H9 (cell line): ENCODE results near the gene MAP3K8. TPM values are rescaled to one million over a fixed set of nuclear protein-coding genes. Genes with fewer than 3 reads are reported as not detected.

Experiments used
- DNase-seq: peaks from one replicate; pipeline ENCODE4 v3.0.0-alpha.2; 2017
- H2AFZ ChIP-seq: one replicate; pipeline ENCODE4 v1.6.1; 2013; ENCODE audit warnings: mild to moderate bottlenecking, low read length, control low read depth, moderate library complexity
- H2AK5ac ChIP-seq: 2 replicates; pipeline ENCODE4 v1.6.1; 2013; ENCODE audit warnings: low read length, control low read depth, mixed read lengths; ENCODE audit not compliant: insufficient read length
- H2BK120ac ChIP-seq: one replicate; pipeline ENCODE4 v1.6.1; 2013; ENCODE audit warnings: low read depth, mild to moderate bottlenecking, low read length, control low read depth, inconsistent platforms; ENCODE audit not compliant: poor library complexity, severe bottlenecking
- H2BK12ac ChIP-seq: 2 replicates; pipeline ENCODE4 v1.6.1; 2013; ENCODE audit warnings: low read length, control low read depth, mixed read lengths, low read depth; ENCODE audit not compliant: insufficient read length
- H2BK15ac ChIP-seq: 2 replicates; pipeline ENCODE4 v1.6.1; 2013; ENCODE audit warnings: low read depth, low read length, control low read depth
- H2BK20ac ChIP-seq: one replicate; pipeline ENCODE4 v1.6.1; 2013; ENCODE audit warnings: low read depth, mild to moderate bottlenecking, low read length, control low read depth, inconsistent platforms; ENCODE audit not compliant: poor library complexity, severe bottlenecking
- H2BK5ac ChIP-seq: 2 replicates; pipeline ENCODE4 v1.6.1; 2013; ENCODE audit warnings: low read length, control low read depth, mixed read lengths; ENCODE audit not compliant: insufficient read length
- H3K14ac ChIP-seq: 2 replicates; pipeline ENCODE4 v1.6.1; 2013; ENCODE audit warnings: low read length, control low read depth; ENCODE audit not compliant: insufficient read depth
- H3K18ac ChIP-seq: 2 replicates; pipeline ENCODE4 v1.6.1; 2013; ENCODE audit warnings: low read depth, mild to moderate bottlenecking, mixed read lengths, low read length, control low read depth; ENCODE audit not compliant: insufficient read length
- H3K23ac ChIP-seq: 2 replicates; pipeline ENCODE4 v1.6.1; 2013; ENCODE audit warnings: low read length, control low read depth, mixed read lengths, low read depth; ENCODE audit not compliant: insufficient read length
- H3K23me2 ChIP-seq: 2 replicates; pipeline ENCODE4 v1.6.1; 2013; ENCODE audit warnings: low read depth, mild to moderate bottlenecking, mixed read lengths, low read length, control low read depth; ENCODE audit not compliant: insufficient read length, poor library complexity, severe bottlenecking
- H3K27ac ChIP-seq: 2 replicates; pipeline ENCODE4 v1.5.1; 2013; ENCODE audit warnings: low read length, control low read depth, mixed read lengths, low read depth; ENCODE audit not compliant: insufficient read length
- H3K27me3 ChIP-seq: 2 replicates; pipeline ENCODE4 v1.6.1; 2013; ENCODE audit warnings: low read length, control low read depth, inconsistent platforms; ENCODE audit not compliant: insufficient read depth
- H3K4ac ChIP-seq: 2 replicates; pipeline ENCODE4 v1.6.1; 2013; ENCODE audit warnings: low read depth, mild to moderate bottlenecking, control low read depth, inconsistent platforms, low read length, moderate library complexity
- H3K4me1 ChIP-seq: 2 replicates; pipeline ENCODE4 v1.6.1; 2013; ENCODE audit warnings: low read length, control low read depth, inconsistent platforms; ENCODE audit not compliant: insufficient read depth
- H3K4me2 ChIP-seq: 2 replicates; pipeline ENCODE4 v1.6.1; 2013; ENCODE audit warnings: low read length, control low read depth, mixed read lengths; ENCODE audit not compliant: insufficient read length, insufficient read depth
- H3K56ac ChIP-seq: 2 replicates; pipeline ENCODE4 v1.6.1; 2013; ENCODE audit warnings: low read depth, mild to moderate bottlenecking, mixed read lengths, low read length, control low read depth; ENCODE audit not compliant: insufficient read length
- H3K79me1 ChIP-seq: 2 replicates; pipeline ENCODE4 v1.6.1; 2013; ENCODE audit warnings: low read depth, mild to moderate bottlenecking, moderate library complexity, low read length, control low read depth, inconsistent platforms; ENCODE audit not compliant: insufficient read depth, poor library complexity, severe bottlenecking
- H3K79me2 ChIP-seq: 2 replicates; pipeline ENCODE4 v1.6.1; 2013; ENCODE audit warnings: low read length, control low read depth, inconsistent platforms; ENCODE audit not compliant: insufficient read depth
- H3K9ac ChIP-seq: 2 replicates; pipeline ENCODE4 v1.6.1; 2013; ENCODE audit warnings: low read length, control low read depth, mixed read lengths; ENCODE audit not compliant: insufficient read length; ENCODE audit errors: extremely low read depth
- H3K9me3 ChIP-seq: one replicate; pipeline ENCODE4 v1.6.1; 2013; ENCODE audit warnings: low read depth, low read length, inconsistent platforms; ENCODE audit not compliant: control insufficient read depth
- H3T11ph ChIP-seq: one replicate; pipeline ENCODE4 v1.6.1; 2013; ENCODE audit warnings: mild to moderate bottlenecking, low read length, control low read depth, inconsistent platforms
- H4K20me1 ChIP-seq: one replicate; pipeline ENCODE4 v1.6.1; 2013; ENCODE audit not compliant: control insufficient read depth, insufficient read length, insufficient read depth
- H4K5ac ChIP-seq: 2 replicates; pipeline ENCODE4 v1.6.1; 2013; ENCODE audit warnings: low read depth, mild to moderate bottlenecking, mixed read lengths, low read length, control low read depth; ENCODE audit not compliant: insufficient read length
- H4K8ac ChIP-seq: replicated peaks from 2 replicates; pipeline ENCODE4 v1.6.1; 2013; ENCODE audit warnings: low read length, control low read depth, mixed read lengths, low read depth; ENCODE audit not compliant: insufficient read length
- H4K91ac ChIP-seq: 2 replicates; pipeline ENCODE4 v1.6.1; 2013; ENCODE audit warnings: low read depth, mild to moderate bottlenecking, moderate library complexity, mixed read lengths, low read length, control low read depth; ENCODE audit not compliant: insufficient read length
- H3K27ac Mint-ChIP-seq, 3 experiments: 2 replicates in 2 of 3; 3 replicates in 1 of 3; pipeline ENCODE4 v1.8.0; 2020 to 2021; ENCODE audit warnings: mixed read lengths in 3 of 3, mild to moderate bottlenecking in 1 of 3, moderate library complexity in 1 of 3
- H3K27me3 Mint-ChIP-seq: 2 replicates; pipeline ENCODE4 v1.8.0; 2021; ENCODE audit warnings: low read depth, mild to moderate bottlenecking, moderate library complexity, mixed read lengths
- H3K36me3 Mint-ChIP-seq, 3 experiments: 2 replicates in 2 of 3; 3 replicates in 1 of 3; pipeline ENCODE4 v1.8.0; 2020 to 2021; ENCODE audit warnings: low read depth in 3 of 3, mixed read lengths in 3 of 3; ENCODE audit not compliant: insufficient read depth in 1 of 3
- H3K4me1 Mint-ChIP-seq, 2 experiments: 2 replicates each; pipeline ENCODE4 v1.8.0; 2020; ENCODE audit warnings: mixed read lengths in 2 of 2
- H3K4me3 Mint-ChIP-seq, 2 experiments: 2 replicates in 1 of 2; 3 replicates in 1 of 2; pipeline ENCODE4 v1.8.0; 2020 to 2021; ENCODE audit warnings: mild to moderate bottlenecking in 2 of 2, mixed read lengths in 2 of 2, moderate library complexity in 1 of 2
- H3K9me3 Mint-ChIP-seq, 2 experiments: 2 replicates in 1 of 2; 3 replicates in 1 of 2; pipeline ENCODE4 v1.8.0; 2020; ENCODE audit warnings: mild to moderate bottlenecking in 2 of 2, mixed read lengths in 2 of 2, moderate library complexity in 1 of 2
- CTCF ChIP-seq: fragments of 200-600 bp; sonication (generic); conservative IDR thresholded peaks from 3 replicates; pipeline ENCODE4 v1.8.0; 2021; ENCODE audit warnings: antibody characterized with exemption, mild to moderate bottlenecking
- WGBS: extraction: QIAGEN DNeasy Blood & Tissue Kit; methylation state at CpG from one replicate; pipeline ENCODE4 v1.1.7; 2013; ENCODE audit warnings: missing lambda C conversion rate, low lambda C conversion rate, mixed read lengths; ENCODE audit not compliant: insufficient read length; ENCODE audit errors: extremely low coverage; 5-methylcytosine and 5-hydroxymethylcytosine counted together
- total RNA-seq: library from RNA; stranded (reverse); gene quantifications from 2 replicates; pipeline ENCODE4 v1.2.1, GENCODE V29; 2021

Gene MAP3K8
- total RNA-seq, 1 experiment from 2014 or later = 3.5 TPM

DNA sequence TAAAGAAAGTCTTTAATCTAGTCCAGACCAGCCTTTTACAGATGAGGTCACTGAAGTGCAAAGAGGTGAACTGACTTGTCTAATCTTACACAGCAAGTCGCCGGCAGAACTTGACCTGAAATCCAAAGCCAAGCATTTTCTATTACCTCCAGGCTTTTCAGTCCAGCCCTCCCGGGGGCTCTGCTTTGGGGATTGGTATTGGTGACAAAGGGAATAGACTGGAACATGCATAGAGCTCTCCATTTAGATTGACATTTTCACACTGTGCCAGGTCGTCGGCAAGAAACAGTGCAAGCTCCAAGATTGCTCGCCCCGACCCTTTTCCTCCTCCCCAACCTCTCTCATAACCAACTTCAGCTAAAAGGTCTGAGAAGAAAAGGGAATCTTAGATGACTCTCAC, 42.7 kb upstream of the MAP3K8 start:
- H3K56ac ChIP-seq = no peak overlapping the region
- no peak overlapping the region for H2BK20ac ChIP-seq
- no peak overlapping the region for H4K91ac ChIP-seq
- WGBS = no CpG with 5 or more reads among the region's 7 CpGs
- H2AFZ ChIP-seq = no peak overlapping the region
- no peak overlapping the region for H3K23ac ChIP-seq
- no peak overlapping the region for H3K14ac ChIP-seq
- Mint-ChIP-seq H3K9me3 (no peaks in the 10 kb centered on the region), H3K4me3 (no peak overlapping the region), H3K27me3 (peaks cover 13% of the 10 kb centered on the region), H3K36me3 (no peaks in the 10 kb centered on the region; a peak in 1 of 7 replicates), H3K27ac (no peak overlapping the region), H3K4me1 (peaks cover 2% of the 10 kb centered on the region in 2 experiments)
- no peaks in the 10 kb centered on the region for H3K79me1 ChIP-seq
- H2AK5ac ChIP-seq = no peak overlapping the region
- H3K9me3 ChIP-seq = no peaks in the 10 kb centered on the region
- H4K20me1 ChIP-seq = peaks cover 4% of the 10 kb centered on the region
- no peak overlapping the region for H3K9ac ChIP-seq
- no peaks in the 10 kb centered on the region for H3K79me2 ChIP-seq
- no peak overlapping the region for H2BK15ac ChIP-seq
- no peak overlapping the region for H2BK5ac ChIP-seq
- no peak overlapping the region for H3T11ph ChIP-seq
- no peak for DNase-seq
- no peak overlapping the region for H2BK12ac ChIP-seq
- H3K4me2 ChIP-seq = no peak overlapping the region
- H3K4ac ChIP-seq = no peak overlapping the region
- no peak overlapping the region for H4K8ac ChIP-seq
- no peak overlapping the region for H4K5ac ChIP-seq
- TF ChIP-seq CTCF = no peak
- no peaks in the 10 kb centered on the region for H3K23me2 ChIP-seq
- H3K18ac ChIP-seq = no peak overlapping the region
- no peaks in the 10 kb centered on the region for H3K27me3 ChIP-seq
- H3K4me1 ChIP-seq = no peaks in the 10 kb centered on the region
- no peak overlapping the region for H3K27ac ChIP-seq
- H2BK120ac ChIP-seq = no peak overlapping the region
